ENCODE results near the gene CCDC138.

- TF ChIP-seq CTCF (conservative IDR thresholded peaks at IDR 0.05; ENCODE audit: low read depth, low read length) (no peak), EZH2 (IDR thresholded peaks at IDR 0.05; ENCODE audit: borderline replicate concordance, low read depth, low read length, poor library complexity, severe bottlenecking) (no peak)
These were observed 108.2 kb downstream of the CCDC138 start for GRCh38 chr2:108894766-108895165.
